ENCODE measurements around the gene SRD5A3.

SRD5A3 gene

DNA sequence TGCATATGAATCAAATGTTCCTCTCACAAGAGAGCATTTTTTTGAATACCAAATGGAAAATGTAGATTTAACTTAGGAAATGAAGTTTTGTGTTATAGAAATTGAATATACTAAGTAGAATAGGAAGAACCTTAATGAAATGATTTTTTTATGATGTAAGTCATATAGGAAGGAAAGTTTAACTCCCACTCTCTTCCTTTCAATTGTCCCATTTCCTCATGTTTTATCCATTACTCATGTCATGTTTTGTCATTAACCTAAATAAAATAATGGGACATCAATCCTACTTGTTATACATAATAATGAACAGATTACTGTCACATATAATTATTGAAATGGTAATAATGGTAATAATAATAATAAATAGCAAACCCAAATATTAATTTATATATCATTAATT, 22.7 kb upstream of the SRD5A3 start:
- DNase-seq, result no peak
- Histone ChIP-seq H4K5ac (ENCODE audit: low read length) (no peak overlapping the region), H3K79me1 (ENCODE audit: low read length) (no peaks in the 10 kb centered on the region), H3K4ac (ENCODE audit: low read depth, low read length) (no peak overlapping the region), H3K4me2 (ENCODE audit: low read length) (no peak overlapping the region), H3K9ac (ENCODE audit: low read length) (no peak overlapping the region), H3K36me3 (ENCODE audit: control insufficient read depth, insufficient read depth, low read length) (no peaks in the 10 kb centered on the region), H3K4me3 (ENCODE audit: low read length) (no peak overlapping the region), H4K8ac (ENCODE audit: low read depth, low read length) (no peak overlapping the region), H3K18ac (ENCODE audit: low read length) (no peak overlapping the region), H2BK15ac (replicated peaks; ENCODE audit: low read depth) (no peak overlapping the region), H3K79me2 (ENCODE audit: control insufficient read depth, insufficient read depth, low read length) (no peaks in the 10 kb centered on the region), H2AK5ac (ENCODE audit: low read length) (no peak overlapping the region), H3K27ac (ENCODE audit: low read depth, low read length) (no peak overlapping the region), H2BK120ac (ENCODE audit: low read depth, low read length) (no peak overlapping the region), H3K56ac (ENCODE audit: low read length) (no peak overlapping the region), H3K4me1 (ENCODE audit: control insufficient read depth, low read depth, low read length) (peaks cover 3% of the 10 kb centered on the region), H3K27me3 (ENCODE audit: insufficient read depth, low read length, poor library complexity) (no peaks in the 10 kb centered on the region), H2BK5ac (ENCODE audit: low read length) (no peak overlapping the region), H3K23ac (ENCODE audit: low read length) (no peak overlapping the region)

DNA sequence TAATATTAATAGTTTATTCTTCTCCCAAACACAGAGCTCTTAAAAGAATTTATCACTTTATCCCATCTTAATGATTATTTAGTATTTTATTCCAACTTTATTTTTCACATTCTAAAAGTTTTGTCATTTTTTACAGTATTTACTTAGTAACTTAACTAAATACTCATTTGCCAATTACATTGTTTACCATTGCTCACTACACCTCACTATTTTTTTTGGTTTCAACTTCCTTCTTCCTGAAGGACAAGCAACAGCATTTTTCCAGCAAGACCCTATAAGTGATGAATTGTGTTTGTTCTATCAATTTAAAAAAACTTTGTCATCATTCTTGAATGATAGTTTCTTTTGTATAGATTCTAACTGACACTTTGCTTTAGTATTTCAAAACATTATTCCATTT, 19.4 kb upstream of the SRD5A3 start:
- no peak for DNase-seq
- Histone ChIP-seq H3K79me2 (ENCODE audit: control insufficient read depth, insufficient read depth, low read length) (no peaks in the 10 kb centered on the region), H4K8ac (ENCODE audit: low read depth, low read length) (no peak overlapping the region), H3K9ac (ENCODE audit: low read length) (no peak overlapping the region), H3K27ac (ENCODE audit: low read depth, low read length) (no peak overlapping the region), H3K18ac (ENCODE audit: low read length) (no peak overlapping the region), H2BK15ac (replicated peaks; ENCODE audit: low read depth) (no peak overlapping the region), H3K79me1 (ENCODE audit: low read length) (no peaks in the 10 kb centered on the region), H3K36me3 (ENCODE audit: control insufficient read depth, insufficient read depth, low read length) (no peaks in the 10 kb centered on the region), H2AK5ac (ENCODE audit: low read length) (no peak overlapping the region), H2BK5ac (ENCODE audit: low read length) (no peak overlapping the region), H3K4ac (ENCODE audit: low read depth, low read length) (no peak overlapping the region), H3K56ac (ENCODE audit: low read length) (no peak overlapping the region), H4K5ac (ENCODE audit: low read length) (no peak overlapping the region), H3K4me2 (ENCODE audit: low read length) (no peak overlapping the region), H3K23ac (ENCODE audit: low read length) (no peak overlapping the region), H3K4me1 (ENCODE audit: control insufficient read depth, low read depth, low read length) (peaks cover 3% of the 10 kb centered on the region), H3K4me3 (ENCODE audit: low read length) (no peak overlapping the region), H3K27me3 (ENCODE audit: insufficient read depth, low read length, poor library complexity) (no peaks in the 10 kb centered on the region), H2BK120ac (ENCODE audit: low read depth, low read length) (no peak overlapping the region)

DNA sequence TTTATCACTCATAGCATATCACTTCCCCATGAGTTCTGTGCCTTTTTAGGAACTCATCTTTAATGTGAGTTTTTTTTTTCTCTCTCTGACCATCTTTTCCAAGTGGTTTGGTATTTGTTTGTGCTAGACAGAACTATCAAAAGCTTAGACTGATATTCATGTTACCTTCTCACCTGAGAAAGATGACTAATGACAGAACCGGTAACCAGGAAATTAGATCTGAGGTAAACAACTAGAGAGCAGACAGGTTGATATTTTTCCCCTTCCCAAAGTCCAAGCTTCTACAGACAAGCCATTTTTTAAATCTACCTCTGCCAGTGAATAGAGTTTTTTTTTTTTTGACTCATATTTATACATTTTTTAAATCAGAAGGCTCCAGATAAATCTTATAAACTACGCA, 17.0 kb upstream of the SRD5A3 start:
- Histone ChIP-seq H3K4me3 (ENCODE audit: low read length) (no peak overlapping the region), H3K79me2 (ENCODE audit: control insufficient read depth, insufficient read depth, low read length) (no peaks in the 10 kb centered on the region), H4K5ac (ENCODE audit: low read length) (no peak overlapping the region), H2BK15ac (replicated peaks; ENCODE audit: low read depth) (no peak overlapping the region), H3K18ac (ENCODE audit: low read length) (no peak overlapping the region), H3K56ac (ENCODE audit: low read length) (no peak overlapping the region), H3K27me3 (ENCODE audit: insufficient read depth, low read length, poor library complexity) (no peaks in the 10 kb centered on the region), H3K9ac (ENCODE audit: low read length) (no peak overlapping the region), H2BK120ac (ENCODE audit: low read depth, low read length) (no peak overlapping the region), H3K4ac (ENCODE audit: low read depth, low read length) (no peak overlapping the region), H3K4me2 (ENCODE audit: low read length) (no peak overlapping the region), H3K4me1 (ENCODE audit: control insufficient read depth, low read depth, low read length) (no peaks in the 10 kb centered on the region), H3K23ac (ENCODE audit: low read length) (no peak overlapping the region), H3K36me3 (ENCODE audit: control insufficient read depth, insufficient read depth, low read length) (no peaks in the 10 kb centered on the region), H4K8ac (ENCODE audit: low read depth, low read length) (no peak overlapping the region), H3K27ac (ENCODE audit: low read depth, low read length) (no peak overlapping the region), H2BK5ac (ENCODE audit: low read length) (no peak overlapping the region), H2AK5ac (ENCODE audit: low read length) (no peak overlapping the region), H3K79me1 (ENCODE audit: low read length) (no peaks in the 10 kb centered on the region)
- no peak for DNase-seq
- WGBS (ENCODE audit: extremely low coverage, insufficient coverage, low lambda C conversion rate), result no CpG with 5 or more reads among the region's 2 CpGs

DNA sequence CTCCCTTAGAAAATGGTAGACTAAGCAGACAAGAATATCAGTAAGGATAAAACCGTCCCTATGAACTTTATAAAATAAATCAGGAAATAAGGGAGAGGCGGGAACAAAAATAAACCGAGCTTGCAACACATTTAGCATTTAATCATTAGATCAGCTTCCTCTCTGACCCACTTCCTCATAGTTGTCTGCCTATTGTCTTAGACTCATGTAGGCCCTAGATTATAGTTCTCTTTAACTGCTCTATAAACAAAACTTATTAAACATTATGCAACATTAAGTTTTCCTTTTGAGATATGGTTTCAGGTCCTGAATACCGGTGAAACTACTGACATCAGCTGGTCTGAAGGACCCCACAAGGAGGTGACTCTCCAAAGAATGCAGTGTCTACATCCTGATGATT, 15.8 kb upstream of the SRD5A3 start:
- Histone ChIP-seq H4K8ac (ENCODE audit: low read depth, low read length) (no peak overlapping the region), H3K79me2 (ENCODE audit: control insufficient read depth, insufficient read depth, low read length) (no peaks in the 10 kb centered on the region), H3K4me2 (ENCODE audit: low read length) (no peak overlapping the region), H3K18ac (ENCODE audit: low read length) (no peak overlapping the region), H3K4ac (ENCODE audit: low read depth, low read length) (no peak overlapping the region), H3K23ac (ENCODE audit: low read length) (no peak overlapping the region), H3K4me1 (ENCODE audit: control insufficient read depth, low read depth, low read length) (no peaks in the 10 kb centered on the region), H2BK15ac (replicated peaks; ENCODE audit: low read depth) (no peak overlapping the region), H2BK5ac (ENCODE audit: low read length) (no peak overlapping the region), H2AK5ac (ENCODE audit: low read length) (no peak overlapping the region), H3K56ac (ENCODE audit: low read length) (no peak overlapping the region), H3K4me3 (ENCODE audit: low read length) (no peak overlapping the region), H3K27me3 (ENCODE audit: insufficient read depth, low read length, poor library complexity) (no peaks in the 10 kb centered on the region), H2BK120ac (ENCODE audit: low read depth, low read length) (no peak overlapping the region), H4K5ac (ENCODE audit: low read length) (no peak overlapping the region), H3K79me1 (ENCODE audit: low read length) (no peaks in the 10 kb centered on the region), H3K9ac (ENCODE audit: low read length) (no peak overlapping the region), H3K36me3 (ENCODE audit: control insufficient read depth, insufficient read depth, low read length) (no peaks in the 10 kb centered on the region), H3K27ac (ENCODE audit: low read depth, low read length) (no peak overlapping the region)
- no peak for DNase-seq
- WGBS (ENCODE audit: extremely low coverage, insufficient coverage, low lambda C conversion rate), result no CpG with 5 or more reads among the region's 4 CpGs

DNA sequence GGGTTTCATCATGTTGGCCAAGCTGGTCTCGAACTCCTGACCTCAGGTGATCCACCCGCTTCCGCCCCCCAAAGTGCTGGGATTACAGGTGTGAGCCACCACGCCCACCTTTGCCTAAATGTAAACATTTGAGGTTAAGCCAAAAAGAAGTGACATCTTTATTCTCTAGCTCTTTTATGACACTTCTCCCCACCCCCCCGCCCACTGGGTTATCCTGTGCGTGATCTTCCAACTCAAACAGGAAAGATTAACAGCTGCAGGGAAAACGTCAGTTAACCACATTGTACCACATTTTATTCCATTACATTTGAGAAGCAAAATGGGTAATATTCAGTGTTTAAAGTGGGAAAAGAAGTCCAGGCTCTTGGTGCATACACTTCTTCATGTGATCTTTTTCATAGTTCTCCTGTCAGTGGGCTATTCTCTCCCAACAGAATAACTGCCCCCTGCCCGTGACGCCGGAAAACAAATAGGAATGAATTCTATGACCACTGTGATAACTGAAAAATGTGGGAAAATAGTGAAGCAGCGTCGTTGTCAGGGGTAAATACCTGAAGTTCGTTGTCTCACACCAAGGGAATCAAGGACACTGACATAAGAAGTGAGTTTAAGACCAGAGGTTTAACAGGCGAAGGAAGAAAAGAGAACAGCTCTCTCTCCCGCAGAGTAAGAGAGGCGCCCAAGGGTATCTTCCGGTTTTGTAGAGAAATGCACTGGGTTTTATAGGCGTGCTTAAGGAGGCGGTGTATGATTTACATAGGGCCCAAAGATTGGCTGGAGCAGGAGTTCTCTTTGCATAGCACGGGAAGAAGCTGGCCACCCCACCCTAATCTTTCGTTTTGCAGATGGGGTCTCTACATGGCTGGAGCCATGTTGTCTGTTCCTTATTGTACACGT, 9.7 kb upstream of the SRD5A3 start:
- WGBS (ENCODE audit: extremely low coverage, insufficient coverage, low lambda C conversion rate), result no CpG with 5 or more reads among the region's 22 CpGs
- Histone ChIP-seq H3K4ac (ENCODE audit: low read depth, low read length) (no peak overlapping the region), H2BK120ac (ENCODE audit: low read depth, low read length) (no peak overlapping the region), H3K27ac (ENCODE audit: low read depth, low read length) (no peak overlapping the region), H2AK5ac (ENCODE audit: low read length) (no peak overlapping the region), H3K79me2 (ENCODE audit: control insufficient read depth, insufficient read depth, low read length) (no peaks in the 10 kb centered on the region), H4K5ac (ENCODE audit: low read length) (no peak overlapping the region), H3K56ac (ENCODE audit: low read length) (no peak overlapping the region), H3K23ac (ENCODE audit: low read length) (no peak overlapping the region), H3K4me2 (ENCODE audit: low read length) (no peak overlapping the region), H3K27me3 (ENCODE audit: insufficient read depth, low read length, poor library complexity) (no peaks in the 10 kb centered on the region), H4K8ac (ENCODE audit: low read depth, low read length) (no peak overlapping the region), H2BK15ac (replicated peaks; ENCODE audit: low read depth) (no peak overlapping the region), H2BK5ac (ENCODE audit: low read length) (no peak overlapping the region), H3K36me3 (ENCODE audit: control insufficient read depth, insufficient read depth, low read length) (no peaks in the 10 kb centered on the region), H3K4me3 (ENCODE audit: low read length) (no peak overlapping the region), H3K4me1 (ENCODE audit: control insufficient read depth, low read depth, low read length) (no peaks in the 10 kb centered on the region), H3K9ac (ENCODE audit: low read length) (no peak overlapping the region), H3K79me1 (ENCODE audit: low read length) (no peaks in the 10 kb centered on the region), H3K18ac (ENCODE audit: low read length) (no peak overlapping the region)
- no peak for DNase-seq

DNA sequence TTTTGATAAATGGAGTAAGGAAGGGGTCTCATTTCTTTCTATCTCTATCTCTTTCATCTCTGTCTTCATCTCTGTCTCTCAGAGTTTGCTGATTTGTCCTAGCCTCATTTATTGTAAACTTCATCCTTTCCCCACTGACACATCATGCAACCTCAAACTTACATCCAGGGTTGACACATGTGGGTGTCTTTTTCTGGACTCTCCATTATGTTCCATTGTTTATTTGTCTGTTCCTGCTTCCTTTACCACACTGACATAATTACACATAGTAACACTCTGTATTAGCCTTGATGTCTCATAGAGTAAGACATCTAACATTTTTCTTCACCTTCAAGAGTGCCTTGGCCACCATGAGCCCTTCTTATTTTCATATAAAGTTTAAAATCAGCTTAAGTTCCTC, 8.1 kb upstream of the SRD5A3 start:
- Histone ChIP-seq H3K56ac (ENCODE audit: low read length) (no peak overlapping the region), H2BK120ac (ENCODE audit: low read depth, low read length) (no peak overlapping the region), H3K27ac (ENCODE audit: low read depth, low read length) (no peak overlapping the region), H3K4me3 (ENCODE audit: low read length) (no peak overlapping the region), H2BK15ac (replicated peaks; ENCODE audit: low read depth) (no peak overlapping the region), H4K8ac (ENCODE audit: low read depth, low read length) (no peak overlapping the region), H3K4me2 (ENCODE audit: low read length) (no peak overlapping the region), H3K27me3 (ENCODE audit: insufficient read depth, low read length, poor library complexity) (no peaks in the 10 kb centered on the region), H2AK5ac (ENCODE audit: low read length) (no peak overlapping the region), H3K18ac (ENCODE audit: low read length) (no peak overlapping the region), H3K9ac (ENCODE audit: low read length) (no peak overlapping the region), H4K5ac (ENCODE audit: low read length) (no peak overlapping the region), H3K79me2 (ENCODE audit: control insufficient read depth, insufficient read depth, low read length) (no peaks in the 10 kb centered on the region), H3K4me1 (ENCODE audit: control insufficient read depth, low read depth, low read length) (no peaks in the 10 kb centered on the region), H3K23ac (ENCODE audit: low read length) (no peak overlapping the region), H3K4ac (ENCODE audit: low read depth, low read length) (no peak overlapping the region), H3K36me3 (ENCODE audit: control insufficient read depth, insufficient read depth, low read length) (no peaks in the 10 kb centered on the region), H3K79me1 (ENCODE audit: low read length) (no peaks in the 10 kb centered on the region), H2BK5ac (ENCODE audit: low read length) (no peak overlapping the region)
- no peak for DNase-seq

All from mesendoderm (in vitro differentiated cells).